Upper lobe of left lung (tissue), 4 donors: ENCODE results near the gene PRKCZ.

Source experiments
- POLR2A ChIP-seq, 4 donors: fragments of 450-650 bp; IDR thresholded peaks; one replicate each; pipeline ENCODE4 v1.5.1; 2016 to 2017; ENCODE audit warnings: antibody characterized with exemption in 4 of 4, mild to moderate bottlenecking in 2 of 4
- TF ChIP-seq, protein P1 (sequence below), 6 experiments: fragments of 450-650 bp in 4 of 6; fragments of 200-600 bp in 2 of 6; sonication (generic) in 2 of 6; IDR thresholded peaks; one replicate each; pipeline ENCODE4 v1.5.1; 2016 to 2019; ENCODE audit warnings: antibody characterized with exemption in 6 of 6

DNA sequence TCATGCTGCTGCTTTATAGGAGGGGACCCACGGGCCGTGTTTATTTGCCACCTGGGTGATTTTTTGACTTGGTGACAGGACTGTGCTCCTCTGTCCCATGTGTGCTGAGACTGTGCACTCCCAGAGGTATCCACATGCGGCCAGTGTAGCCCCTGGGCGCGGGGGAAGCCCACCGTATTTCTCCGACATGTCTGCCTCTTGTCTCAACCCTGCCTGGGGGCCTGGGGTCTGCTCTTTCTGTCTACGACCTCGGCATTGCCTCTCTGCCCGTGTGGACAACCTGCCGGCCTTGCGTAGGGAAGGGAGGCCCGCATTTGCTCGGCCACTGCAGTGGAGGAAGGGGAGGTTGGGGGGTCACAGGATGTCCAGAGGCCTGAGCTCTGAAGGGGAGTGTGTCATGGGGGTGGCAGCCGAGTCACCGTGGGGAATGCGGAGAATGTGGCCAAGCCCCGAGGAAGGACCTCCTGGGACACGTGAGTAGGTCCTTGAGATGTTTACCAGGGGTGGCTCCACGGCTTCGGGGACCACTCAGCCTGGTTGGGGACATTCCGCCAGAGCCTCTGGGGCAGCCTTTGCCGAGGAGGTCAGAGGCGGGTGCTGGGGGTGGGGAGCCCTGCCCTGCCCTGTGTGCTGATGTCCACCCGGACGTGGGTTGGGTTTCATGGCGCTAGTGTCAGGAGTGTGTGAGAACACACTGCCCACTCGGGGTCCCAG is 11.0 kb downstream of the PRKCZ start:
- TF ChIP-seq, protein P1, sequence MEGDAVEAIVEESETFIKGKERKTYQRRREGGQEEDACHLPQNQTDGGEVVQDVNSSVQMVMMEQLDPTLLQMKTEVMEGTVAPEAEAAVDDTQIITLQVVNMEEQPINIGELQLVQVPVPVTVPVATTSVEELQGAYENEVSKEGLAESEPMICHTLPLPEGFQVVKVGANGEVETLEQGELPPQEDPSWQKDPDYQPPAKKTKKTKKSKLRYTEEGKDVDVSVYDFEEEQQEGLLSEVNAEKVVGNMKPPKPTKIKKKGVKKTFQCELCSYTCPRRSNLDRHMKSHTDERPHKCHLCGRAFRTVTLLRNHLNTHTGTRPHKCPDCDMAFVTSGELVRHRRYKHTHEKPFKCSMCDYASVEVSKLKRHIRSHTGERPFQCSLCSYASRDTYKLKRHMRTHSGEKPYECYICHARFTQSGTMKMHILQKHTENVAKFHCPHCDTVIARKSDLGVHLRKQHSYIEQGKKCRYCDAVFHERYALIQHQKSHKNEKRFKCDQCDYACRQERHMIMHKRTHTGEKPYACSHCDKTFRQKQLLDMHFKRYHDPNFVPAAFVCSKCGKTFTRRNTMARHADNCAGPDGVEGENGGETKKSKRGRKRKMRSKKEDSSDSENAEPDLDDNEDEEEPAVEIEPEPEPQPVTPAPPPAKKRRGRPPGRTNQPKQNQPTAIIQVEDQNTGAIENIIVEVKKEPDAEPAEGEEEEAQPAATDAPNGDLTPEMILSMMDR (IDR thresholded peaks at IDR 0.05): no peak
- peak in 1 of 4 donors; percentile 47 for TF ChIP-seq POLR2A (IDR thresholded peaks at IDR 0.05)
